IMR-90 (cell line): ENCODE measurements around the gene C4B. TPM values are rescaled to one million over a fixed set of nuclear protein-coding genes. Genes with fewer than 3 reads are reported as not detected.

Experiments used
- ATAC-seq: fragments of 200-7000 bp; cut with Tn5 transposase; 2 replicates; pipeline ENCODE4 v1.9.1; 2020; ENCODE audit warnings: low read depth, mild to moderate bottlenecking, moderate library complexity
- BruUV-seq: library from RNA; stranded (reverse); fragments of 400-500 nt; replicated peaks from 2 replicates; lab custom pipeline; 2021; lab: Mats Ljungman, UMichigan
- CTCF ChIA-PET: fragments of 300-600 bp; formaldehyde crosslinking; extraction: SDS; loops from one replicate; lab custom pipeline; 2021; ENCODE audit warnings: antibody characterized with exemption; lab: Yijun Ruan, JAX
- POLR2A ChIA-PET: fragments of 300-600 bp; sonication (Branson Sonifier 250); formaldehyde crosslinking; loops from one replicate; lab custom pipeline; 2022; ENCODE audit warnings: antibody characterized with exemption; ENCODE audit not compliant: unreplicated experiment; lab: Charles Lee
- DNase-seq: peaks from one replicate; pipeline ENCODE4 v3.0.0; 2013
- H2AFZ ChIP-seq: replicated peaks from 2 replicates; pipeline ENCODE3; 2013; ENCODE audit warnings: low read length, mild to moderate bottlenecking; ENCODE audit not compliant: poor library complexity
- H2AK5ac ChIP-seq: 2 replicates; pipeline ENCODE4 v1.6.1; 2013; ENCODE audit warnings: low read depth, low read length, inconsistent platforms
- H2AK9ac ChIP-seq: replicated peaks from 2 replicates; pipeline ENCODE3; 2013; ENCODE audit warnings: mild to moderate bottlenecking, low read depth, low read length, moderate library complexity; ENCODE audit not compliant: poor library complexity
- H2BK120ac ChIP-seq: 2 replicates; pipeline ENCODE4 v1.6.1; 2013; ENCODE audit warnings: low read depth, low read length, inconsistent platforms
- H2BK15ac ChIP-seq: 3 replicates; pipeline ENCODE4 v1.6.1; 2013; ENCODE audit warnings: low read depth, low read length, inconsistent platforms
- H2BK20ac ChIP-seq: 2 replicates; pipeline ENCODE4 v1.6.1; 2013; ENCODE audit warnings: low read depth, mild to moderate bottlenecking, inconsistent platforms, low read length, moderate library complexity
- H2BK5ac ChIP-seq: 2 replicates; pipeline ENCODE4 v1.6.1; 2013; ENCODE audit warnings: mild to moderate bottlenecking, low read depth, low read length, inconsistent platforms; ENCODE audit not compliant: poor library complexity, severe bottlenecking
- H3K14ac ChIP-seq: replicated peaks from 2 replicates; pipeline ENCODE4 v1.6.1; 2013; ENCODE audit warnings: low read depth, low read length, inconsistent platforms
- H3K18ac ChIP-seq: 2 replicates; pipeline ENCODE4 v1.6.1; 2013; ENCODE audit warnings: low read depth, low read length, control low read depth
- H3K23ac ChIP-seq: 2 replicates; pipeline ENCODE4 v1.6.1; 2013; ENCODE audit warnings: low read depth, low read length, inconsistent platforms
- H3K27ac ChIP-seq: 2 replicates; pipeline ENCODE4 v1.5.1; 2013; ENCODE audit warnings: mild to moderate bottlenecking, control low read depth, low read length; ENCODE audit not compliant: insufficient read depth
- H3K27me3 ChIP-seq: 2 replicates; pipeline ENCODE4 v1.6.1; 2013; ENCODE audit warnings: low read length; ENCODE audit not compliant: control insufficient read depth, insufficient read depth
- H3K36me3 ChIP-seq: 2 replicates; pipeline ENCODE4 v1.6.1; 2013; ENCODE audit warnings: low read length, mixed read lengths; ENCODE audit not compliant: control insufficient read depth, insufficient read depth
- H3K4ac ChIP-seq: 2 replicates; pipeline ENCODE4 v1.6.1; 2013; ENCODE audit warnings: low read depth, low read length, inconsistent platforms
- H3K4me1 ChIP-seq: 2 replicates; pipeline ENCODE4 v1.6.1; 2013; ENCODE audit warnings: low read length, mixed read lengths; ENCODE audit not compliant: control insufficient read depth, insufficient read depth
- H3K4me2 ChIP-seq: 2 replicates; pipeline ENCODE4 v1.6.1; 2013; ENCODE audit warnings: low read depth, mild to moderate bottlenecking, control low read depth, low read length, moderate library complexity
- H3K4me3 ChIP-seq: 2 replicates; pipeline ENCODE4 v1.5.1; 2013; ENCODE audit warnings: low read depth, mild to moderate bottlenecking, control low read depth, low read length, moderate library complexity; ENCODE audit not compliant: insufficient read depth
- H3K56ac ChIP-seq: 2 replicates; pipeline ENCODE4 v1.6.1; 2013; ENCODE audit warnings: low read length, inconsistent platforms; ENCODE audit not compliant: insufficient read depth; ENCODE audit errors: extremely low read depth
- H3K79me1 ChIP-seq, 2 experiments: 2 replicates each; pipeline ENCODE4 v1.6.1; 2013; ENCODE audit warnings: low read length in 2 of 2, inconsistent platforms in 1 of 2, low read depth in 1 of 2
- H3K9ac ChIP-seq: 2 replicates; pipeline ENCODE4 v1.6.1; 2013; ENCODE audit warnings: low read depth, low read length, control low read depth
- H3K9me1 ChIP-seq: 2 replicates; pipeline ENCODE4 v1.6.1; 2013; ENCODE audit warnings: low read length, inconsistent platforms; ENCODE audit not compliant: insufficient read depth
- H3K9me3 ChIP-seq: 2 replicates; pipeline ENCODE4 v1.6.1; 2013; ENCODE audit warnings: low read length; ENCODE audit not compliant: control insufficient read depth, insufficient read depth
- H4K20me1 ChIP-seq: 2 replicates; pipeline ENCODE4 v1.6.1; 2013; ENCODE audit warnings: low read length, inconsistent platforms; ENCODE audit not compliant: insufficient read depth
- H4K5ac ChIP-seq: 2 replicates; pipeline ENCODE4 v1.6.1; 2013; ENCODE audit warnings: mild to moderate bottlenecking, low read depth, low read length, control low read depth
- H4K8ac ChIP-seq, 2 experiments: 2 replicates each; pipeline ENCODE4 v1.6.1; 2013; ENCODE audit warnings: low read depth in 2 of 2, low read length in 2 of 2, control low read depth in 1 of 2, inconsistent platforms in 1 of 2
- H4K91ac ChIP-seq: 2 replicates; pipeline ENCODE4 v1.6.1; 2013; ENCODE audit warnings: low read depth, low read length, inconsistent platforms; ENCODE audit not compliant: insufficient read depth
- CTCF ChIP-seq: conservative IDR thresholded peaks from 2 replicates; pipeline ENCODE4 v1.5.1; 2012; ENCODE audit warnings: mild to moderate bottlenecking, low read depth, low read length, improper control_type of control experiment
- RAD21 ChIP-seq: IDR thresholded peaks from 2 replicates; pipeline ENCODE4 v1.6.1; 2012; ENCODE audit warnings: low read length, improper control_type of control experiment
- RFX5 ChIP-seq: IDR thresholded peaks from 2 replicates; pipeline ENCODE4 v1.8.0; 2012; ENCODE audit warnings: low read depth, mild to moderate bottlenecking, low read length, moderate library complexity
- SMC3 ChIP-seq: fragments of 150-350 bp; IDR thresholded peaks from 2 replicates; pipeline ENCODE4 v1.6.1; 2016; ENCODE audit warnings: low read depth, mild to moderate bottlenecking, antibody characterized with exemption, low read length, moderate library complexity
- WGBS, 2 experiments: methylation state at CpG; one replicate each; pipeline versions ENCODE4 v1.1.5 to v1.1.7; 2013; ENCODE audit warnings: missing lambda C conversion rate in 2 of 2; ENCODE audit not compliant: insufficient read length in 1 of 2; ENCODE audit errors: extremely low coverage in 2 of 2; 5-methylcytosine and 5-hydroxymethylcytosine counted together
- dilution Hi-C: fragments of 300-500 bp; cut with HindIII; formaldehyde crosslinking; loops from one replicate; pipeline ENCODE4 v1.14.3; 2018; ENCODE audit warnings: low sequenced_read_pairs; ENCODE audit not compliant: unreplicated experiment
- in situ Hi-C: fragments of 300-500 bp; cut with MboI; formaldehyde crosslinking; loops from 3 replicates; pipeline ENCODE4 v1.14.3; 2019; ENCODE audit warnings: low sequenced_read_pairs, inconsistent platforms, mixed read lengths
- intact Hi-C: fragments of 100-400 bp; cut with micrococcal nuclease; formaldehyde crosslinking; loops from 2 replicates; pipeline ENCODE4 v1.10.0; 2022
- polyA plus RNA-seq, 3 experiments: library from polyadenylated mRNA; depleted of rRNA; stranded (reverse); fragments of >200 nt; gene quantifications; 2 replicates each; pipeline ENCODE4 v1.2.3, GENCODE V29; 2012; ENCODE audit warnings: low replicate concordance in 1 of 3
- total RNA-seq: library from RNA; depleted of rRNA; stranded (reverse); fragments of >200 nt; gene quantifications from 2 replicates; pipeline ENCODE4 v1.2.3, GENCODE V29; 2012

Gene C4B
- total and polyA plus RNA-seq, 2 of the 4 experiments (the other 2 are of a cell fraction), result 0.54 to 4.2 TPM

GRCh38 chr6:32047855-32048766, 33.5 kb downstream of the C4B start:
- Histone ChIP-seq H2BK20ac (no peak overlapping the region), H2BK5ac (no peak overlapping the region), H3K4me2 (no peak overlapping the region), H3K4ac (peak overlapping the region; percentile 36; the same call in 1 of the 2 replicates), H3K9me3 (no peaks in the 10 kb centered on the region), H3K9ac (no peak overlapping the region), H3K4me1 (peaks cover 16% of the 10 kb centered on the region; the same call in 1 of the 2 replicates), H3K27me3 (peaks cover 23% of the 10 kb centered on the region), H3K18ac (no peak overlapping the region; the same call in 1 of the 2 replicates), H3K27ac (no peak overlapping the region), H3K14ac (no peak overlapping the region), H3K23ac (no peak overlapping the region), H3K79me1 (no peaks in the 10 kb centered on the region), H2AK5ac (peak overlapping the region; percentile 70), H3K56ac (no peak overlapping the region), H4K5ac (no peak overlapping the region; the same call in 1 of the 2 replicates), H4K91ac (0 out of 2 replicates have a peak overlapping the region, but pooled peaks have one; percentile 61), H2AK9ac (peak overlapping the region; percentile 87), H2BK15ac (no peak overlapping the region), H2BK120ac (peak overlapping the region; percentile 76; the same call in 1 of the 2 replicates), H3K9me1 (peaks cover 7% of the 10 kb centered on the region; the same call in 1 of the 2 replicates), H3K36me3 (no peaks in the 10 kb centered on the region), H4K8ac (no peak overlapping the region), H4K20me1 (no peaks in the 10 kb centered on the region), H2AFZ (peak overlapping the region; percentile 78), H3K4me3 (no peak overlapping the region)
- intact Hi-C loops, result loop anchor here (2.0 to 10.0 kb wide), 2 partner anchors 67 to 107 kb away; partner anchors contain the start of genes PPT2 and PRRT1
- dilution Hi-C loops, result no loop called here
- peak; percentile 77 for TF ChIP-seq RAD21
- TF ChIP-seq RFX5, result no peak
- peak; percentile 74 for TF ChIP-seq CTCF
- TF ChIP-seq SMC3, result peak; percentile 78
- WGBS, 2 experiments, result 55% methylated on average over 33 of the region's 42 CpGs; no CpG with 5 or more reads in 1 of the 2 experiments
- peak; percentile 30 for DNase-seq
- no TSS peak for BruUV-seq
- peak; percentile 88 for ATAC-seq
- in situ Hi-C loops, result no loop called here
- POLR2A ChIA-PET, result no interaction called here
- CTCF ChIA-PET, result interaction anchor here (1.0 to 1.5 kb wide), 2 partner anchors 35 to 71 kb away, joined by 3 read pairs; no protein-coding TSS in a partner anchor
